GM19455 (cell line): ENCODE measurements around the gene SPAG4.
A peak's percentile ranks its signal among the peaks of the same experiment; 100 is the strongest.

ENCODE experiments used
- ATAC-seq: cut with Tn5 transposase; IDR thresholded peaks from one replicate; pipeline ENCODE4 v1.9.1; 2021; ENCODE audit not compliant: unreplicated experiment

SPAG4 gene

GRCh38 chr20:35619196-35620095 is 3.8 kb downstream of the SPAG4 start:
- ATAC-seq = peak; percentile 36

- ATAC-seq = no peak
Observed at GRCh38 chr20:35620818-35621559, 5.4 kb downstream of the SPAG4 start.

GRCh38 chr20:35621560-35621946 is 5.9 kb downstream of the SPAG4 start:
- no peak for ATAC-seq

DNA sequence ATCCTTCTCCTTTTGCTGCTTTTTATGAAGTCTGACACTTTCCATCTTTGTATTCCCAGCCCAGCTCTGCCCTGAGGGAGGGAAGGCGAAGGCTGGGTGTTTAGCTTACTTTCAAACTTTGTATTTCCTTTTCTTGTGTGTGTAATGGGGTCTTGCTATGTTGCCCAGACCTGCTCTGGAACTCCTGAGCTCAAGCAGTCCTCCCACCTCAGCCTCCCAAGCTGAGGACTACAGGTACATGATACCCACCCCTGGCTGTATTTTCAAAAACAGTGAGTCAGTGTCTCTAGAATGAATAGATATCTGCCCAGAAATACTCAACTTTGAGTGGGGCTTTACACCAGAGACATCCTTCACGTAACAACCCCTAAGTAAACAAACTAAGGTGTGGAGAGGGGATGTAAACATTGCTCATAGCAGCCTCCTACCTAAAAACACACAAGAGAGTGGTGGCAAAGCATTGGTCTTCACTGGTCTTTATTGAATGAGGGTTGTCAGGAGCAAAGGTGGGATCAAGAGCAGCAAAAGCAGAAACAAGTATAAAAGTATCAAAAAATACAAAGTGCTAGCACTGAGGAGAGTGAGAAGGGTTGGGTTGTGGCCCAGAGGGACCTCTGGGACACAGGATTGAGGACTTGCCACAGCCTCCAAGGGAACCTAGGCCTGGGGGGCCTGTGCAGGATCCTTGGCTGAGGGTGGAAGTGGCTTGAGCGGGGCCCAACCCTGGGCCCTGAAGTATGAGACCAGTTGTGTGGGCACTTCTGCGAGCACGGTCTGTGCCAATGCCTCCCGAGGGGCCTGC is 10.2 kb downstream of the SPAG4 start:
- no peak for ATAC-seq

- ATAC-seq = no peak
Observed at GRCh38 chr20:35626386-35627001, 10.9 kb downstream of the SPAG4 start.

- ATAC-seq = no peak
Observed at GRCh38 chr20:35627121-35627520, 11.5 kb downstream of the SPAG4 start.

- ATAC-seq = no peak
Observed at GRCh38 chr20:35629427-35630145, 14.0 kb downstream of the SPAG4 start.

GRCh38 chr20:35630636-35631035 is 15.0 kb downstream of the SPAG4 start:
- no peak for ATAC-seq

- ATAC-seq = no peak
Observed at GRCh38 chr20:35632539-35633115, 17.0 kb downstream of the SPAG4 start.

DNA sequence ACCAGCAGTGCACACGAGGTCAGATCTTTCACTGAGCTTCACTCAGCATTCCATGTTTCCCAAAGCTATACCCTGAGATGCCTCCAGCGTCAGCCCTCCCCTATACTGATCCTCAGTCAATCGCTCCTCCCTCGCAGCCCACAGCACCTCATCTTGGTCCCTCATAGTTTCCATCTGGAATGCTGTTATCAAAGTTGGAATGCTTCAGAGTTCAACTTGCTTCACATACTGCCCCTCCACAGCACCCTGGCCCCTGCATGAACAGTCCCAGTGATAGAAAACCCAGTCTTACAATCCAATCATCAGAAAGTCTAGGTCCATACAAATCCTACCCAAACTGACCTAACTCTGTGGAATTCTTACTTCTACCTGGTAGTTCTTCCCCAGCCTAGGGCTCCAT is 20.0 kb downstream of the SPAG4 start:
- ATAC-seq = no peak

DNA sequence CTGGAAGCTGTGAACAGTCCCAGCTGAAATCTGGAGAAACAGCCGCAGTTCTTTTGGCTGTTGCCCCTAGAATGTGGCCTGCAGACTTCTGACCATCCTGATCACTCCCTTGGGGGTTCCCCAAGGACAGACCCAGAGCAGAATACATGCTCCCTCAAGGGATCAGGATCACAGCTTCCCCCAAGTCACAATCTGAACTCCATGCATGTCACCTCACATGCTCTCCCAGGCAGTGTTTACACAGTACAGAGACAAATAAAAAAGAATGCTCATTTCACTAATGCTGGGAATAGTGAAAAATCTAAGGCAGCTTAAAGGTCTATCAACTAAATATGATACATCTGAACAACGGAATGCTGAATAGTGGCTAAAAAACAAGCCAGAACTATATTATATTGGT is 20.5 kb downstream of the SPAG4 start:
- no peak for ATAC-seq

GRCh38 chr20:35637276-35637675 is 21.6 kb downstream of the SPAG4 start:
- no peak for ATAC-seq

GRCh38 chr20:35638751-35639150 is 23.1 kb downstream of the SPAG4 start:
- ATAC-seq = no peak

- ATAC-seq = no peak
Observed at GRCh38 chr20:35640724-35641123, 25.1 kb downstream of the SPAG4 start.

GRCh38 chr20:35641743-35642142 is 26.1 kb downstream of the SPAG4 start:
- no peak for ATAC-seq

- no peak for ATAC-seq
Observed at GRCh38 chr20:35643045-35643444, 27.4 kb downstream of the SPAG4 start.

- no peak for ATAC-seq
Observed at GRCh38 chr20:35644806-35645205, 29.2 kb downstream of the SPAG4 start.

- ATAC-seq = no peak
Observed at GRCh38 chr20:35648836-35649235, 33.2 kb downstream of the SPAG4 start.

DNA sequence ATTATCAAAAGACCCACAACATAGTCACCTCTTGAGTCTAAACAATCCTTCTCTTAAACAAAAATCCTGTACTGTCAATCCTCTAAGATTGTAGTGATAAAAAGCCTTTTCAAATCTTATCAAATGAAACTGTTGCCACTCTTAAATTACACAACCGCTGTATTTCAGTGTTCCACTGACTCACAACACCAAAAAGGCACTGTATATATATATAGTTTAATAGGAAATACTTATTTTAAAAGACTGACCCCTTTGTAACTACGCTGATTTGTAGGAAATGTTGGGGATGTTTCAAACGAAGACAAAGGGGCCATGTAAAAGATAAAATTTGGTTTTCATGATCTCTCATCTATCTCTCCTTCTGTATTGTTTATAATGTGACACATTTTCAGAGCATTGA is 35.0 kb downstream of the SPAG4 start:
- ATAC-seq = no peak

DNA sequence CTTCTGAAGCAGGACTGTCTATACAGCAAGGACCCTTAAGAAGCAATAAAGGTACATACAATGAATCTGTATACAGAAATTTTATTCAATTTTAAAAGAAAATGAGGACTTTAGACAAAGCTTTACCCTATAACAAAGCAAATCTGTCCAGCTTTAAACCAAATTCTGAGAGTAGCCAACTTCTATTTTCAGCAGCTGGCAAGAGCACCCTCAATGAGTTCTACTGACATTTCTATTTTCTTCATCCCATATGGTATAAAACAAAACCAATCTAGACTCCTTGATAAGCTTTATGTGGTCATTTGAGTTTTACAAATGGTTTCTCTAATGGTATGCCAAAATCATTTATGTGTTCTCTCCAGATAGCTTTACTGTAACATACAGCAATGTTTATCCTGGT is 36.3 kb downstream of the SPAG4 start:
- ATAC-seq = no peak
